ENCODE measurements around the gene PCGF3.

The PCGF3 gene, protein sequence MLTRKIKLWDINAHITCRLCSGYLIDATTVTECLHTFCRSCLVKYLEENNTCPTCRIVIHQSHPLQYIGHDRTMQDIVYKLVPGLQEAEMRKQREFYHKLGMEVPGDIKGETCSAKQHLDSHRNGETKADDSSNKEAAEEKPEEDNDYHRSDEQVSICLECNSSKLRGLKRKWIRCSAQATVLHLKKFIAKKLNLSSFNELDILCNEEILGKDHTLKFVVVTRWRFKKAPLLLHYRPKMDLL

DNA sequence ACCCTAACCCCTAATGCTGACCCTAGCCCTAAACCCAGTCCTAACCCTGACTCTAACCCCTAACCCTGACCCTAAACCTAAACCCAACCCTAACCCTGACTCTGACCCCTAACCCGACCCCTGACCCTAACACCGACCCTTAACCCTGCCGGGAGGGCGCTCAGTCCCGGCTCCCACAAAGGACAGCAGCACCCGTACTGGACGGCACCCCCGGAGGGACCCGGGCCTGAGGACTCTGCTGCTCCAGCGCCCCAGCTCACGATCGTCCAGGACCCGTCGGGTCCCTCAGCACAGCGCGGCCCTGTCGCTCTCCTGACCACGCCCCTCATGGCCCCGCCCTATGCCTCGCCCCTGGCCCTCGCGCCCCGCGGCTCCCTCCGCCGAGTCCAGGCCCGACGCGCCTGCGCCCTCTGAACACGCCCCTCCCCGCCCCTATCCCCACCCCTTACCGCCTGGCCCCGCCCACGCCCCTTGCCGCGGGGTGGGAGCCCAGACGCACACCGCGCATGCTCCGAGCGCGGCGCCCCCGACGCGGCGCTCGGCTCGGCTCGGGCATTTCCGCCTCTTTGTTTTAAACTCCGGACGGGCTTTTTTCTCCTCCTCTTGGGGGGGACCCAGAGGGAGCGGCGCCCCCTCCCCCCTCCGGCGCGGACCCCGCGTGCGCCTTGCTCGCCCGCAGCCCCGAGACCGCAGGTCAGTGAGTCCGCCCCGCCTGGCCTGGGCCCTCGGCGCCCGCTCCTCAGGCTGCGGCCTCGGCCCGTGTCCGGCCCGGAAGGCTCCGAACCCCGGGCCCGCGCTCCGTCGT is at the start of gene PCGF3:
TSS of gene PCGF3 (plus strand) at position 555 of the 805 bp plus-strand sequence. CDS start 27,849 bp downstream, outside the sequence.
- DNase-seq, result peak; percentile 98

DNA sequence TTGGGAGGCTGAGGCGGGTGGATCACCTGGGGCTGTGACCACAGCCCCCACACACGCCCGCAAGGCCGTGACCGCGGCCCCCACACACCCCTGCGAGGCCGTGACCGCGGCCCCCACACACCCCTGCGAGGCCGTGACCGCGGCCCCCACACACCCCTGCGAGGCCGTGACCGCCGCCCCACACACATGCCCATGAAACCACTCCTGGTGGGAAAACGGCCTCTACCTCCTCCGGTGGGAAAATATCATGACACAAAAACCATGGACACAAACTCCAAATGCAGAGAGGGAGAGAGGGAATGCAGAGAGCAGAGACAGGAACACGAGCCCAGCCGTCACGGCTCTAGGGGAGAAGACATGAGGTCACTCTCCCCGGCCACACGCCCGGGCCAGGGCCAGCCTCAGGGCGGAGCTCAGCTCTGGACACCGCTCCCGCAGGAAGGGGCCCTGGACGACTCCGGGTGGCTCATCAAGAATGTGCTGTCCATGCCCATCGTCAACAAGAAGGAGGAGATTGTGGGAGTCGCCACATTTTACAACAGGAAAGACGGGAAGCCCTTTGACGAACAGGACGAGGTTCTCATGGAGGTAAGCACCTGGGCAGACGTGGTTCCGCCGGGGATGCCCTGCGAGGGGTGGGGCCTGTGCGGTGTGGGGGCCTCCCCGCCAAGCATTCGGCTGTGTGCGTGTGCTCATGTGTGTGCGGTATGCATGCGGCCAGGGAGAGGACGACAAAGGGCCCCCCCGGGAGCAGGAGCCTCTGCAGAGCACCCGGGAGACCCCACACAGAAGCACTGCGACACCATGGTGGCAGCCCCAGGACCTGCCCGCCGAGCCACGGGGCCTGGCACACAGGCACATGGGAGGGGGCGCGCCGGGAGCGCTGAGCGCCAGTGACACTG is 48.9 kb upstream of the PCGF3 start:
- no peak for DNase-seq

DNA sequence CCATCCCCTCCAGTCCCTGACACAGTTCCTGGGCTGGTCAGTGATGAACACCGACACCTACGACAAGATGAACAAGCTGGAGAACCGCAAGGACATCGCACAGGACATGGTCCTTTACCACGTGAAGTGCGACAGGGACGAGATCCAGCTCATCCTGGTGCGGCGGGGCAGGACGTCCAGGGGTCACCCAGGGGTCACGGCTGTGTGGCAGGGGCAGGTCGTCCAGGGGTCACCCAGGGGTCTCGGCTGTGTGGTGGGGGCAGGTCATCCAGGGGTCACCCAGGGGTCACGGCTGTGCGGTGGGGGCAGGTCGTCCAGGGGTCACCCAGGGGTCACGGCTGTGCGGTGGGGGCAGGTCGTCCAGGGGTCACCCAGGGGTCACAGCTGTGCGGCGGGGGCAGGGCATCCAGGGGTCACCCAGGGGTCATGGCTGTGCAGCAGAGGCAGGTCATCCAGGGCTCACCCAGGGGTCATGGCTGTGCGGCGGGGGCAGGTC is 48.2 kb upstream of the PCGF3 start:
- DNase-seq, result no peak

DNA sequence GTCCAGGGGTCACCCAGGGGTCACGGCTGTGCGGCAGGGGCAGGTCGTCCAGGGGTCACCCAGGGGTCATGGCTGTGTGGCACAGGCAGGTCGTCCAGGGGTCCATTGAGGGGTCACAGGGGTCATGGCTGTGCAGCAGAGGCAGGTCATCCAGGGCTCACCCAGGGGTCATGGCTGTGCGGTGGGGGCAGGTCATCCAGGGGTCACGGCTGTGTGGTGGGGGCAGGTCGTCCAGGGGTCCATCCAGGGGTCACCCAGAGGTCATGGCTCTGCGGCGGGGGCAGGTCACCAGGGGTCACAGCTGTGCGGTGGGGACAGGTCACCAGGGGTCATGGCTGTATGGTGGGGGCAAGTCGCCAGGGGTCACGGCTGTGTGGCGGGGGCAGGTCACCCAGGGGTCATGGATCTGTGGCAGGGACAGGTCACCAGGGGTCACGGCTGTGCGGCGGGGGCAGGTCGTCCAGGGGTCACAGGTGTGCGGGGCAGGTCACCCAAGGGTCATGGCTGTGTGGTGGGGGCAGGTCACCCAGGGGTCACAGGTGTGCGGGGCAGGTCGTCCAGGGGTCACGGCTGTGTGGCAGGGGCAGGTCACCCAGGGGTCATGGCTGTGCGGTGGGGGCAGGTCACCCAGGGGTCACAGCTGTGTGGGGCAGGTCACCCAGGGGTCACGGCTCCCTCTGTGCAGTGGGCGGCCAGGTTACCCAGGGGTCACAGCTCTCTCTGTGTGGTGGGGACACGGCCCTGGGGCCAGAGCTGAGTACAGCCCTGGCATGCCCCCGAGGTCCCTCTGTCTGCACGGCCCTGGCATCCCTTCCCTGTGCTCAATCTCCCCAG is 47.6 kb upstream of the PCGF3 start:
- DNase-seq, result no peak

DNA sequence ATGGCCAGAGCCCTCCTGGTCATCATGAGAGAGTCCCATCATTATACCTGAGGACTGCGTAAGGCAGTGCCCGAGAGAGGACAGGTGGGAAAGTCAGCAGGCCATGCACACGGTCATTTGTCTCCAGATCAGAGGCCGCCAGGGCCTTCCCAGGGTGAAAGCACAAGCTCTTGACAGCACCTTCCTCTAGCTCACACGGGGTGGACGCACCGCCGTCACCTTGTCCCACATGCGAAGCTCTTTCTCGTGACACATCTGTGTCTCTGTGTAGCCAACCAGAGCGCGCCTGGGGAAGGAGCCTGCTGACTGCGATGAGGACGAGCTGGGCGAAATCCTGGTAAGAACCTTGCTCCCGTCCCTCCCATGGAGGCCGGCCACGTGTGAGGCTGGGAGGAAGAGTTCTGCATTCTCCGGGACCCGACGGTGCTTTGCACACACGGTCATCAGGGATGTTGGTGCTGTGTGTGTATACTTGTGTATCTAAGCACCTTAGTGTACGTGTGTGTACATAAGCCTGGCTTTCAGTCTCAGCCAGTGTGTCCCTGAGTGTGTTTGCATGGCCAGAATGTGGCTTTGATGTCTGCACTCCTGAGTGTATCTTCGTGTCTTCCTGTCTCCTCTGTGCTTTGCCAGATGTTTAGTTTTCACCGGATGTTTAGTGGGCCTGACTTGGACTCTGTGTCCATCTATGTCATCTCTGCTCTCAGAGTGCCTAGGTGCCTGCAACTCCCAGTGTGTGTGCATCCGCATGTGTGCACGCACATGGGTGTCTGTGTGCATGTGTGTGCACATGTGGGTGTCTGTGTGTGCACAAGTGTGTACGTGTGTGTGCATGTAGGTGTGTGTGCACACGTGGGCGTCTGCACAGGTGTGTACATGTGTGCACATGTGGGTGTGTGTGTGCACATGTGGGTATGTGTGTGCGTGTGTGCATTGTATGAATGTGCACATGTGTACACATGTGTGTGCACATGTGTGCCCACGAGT is 46.7 kb upstream of the PCGF3 start:
- no peak for DNase-seq

DNA sequence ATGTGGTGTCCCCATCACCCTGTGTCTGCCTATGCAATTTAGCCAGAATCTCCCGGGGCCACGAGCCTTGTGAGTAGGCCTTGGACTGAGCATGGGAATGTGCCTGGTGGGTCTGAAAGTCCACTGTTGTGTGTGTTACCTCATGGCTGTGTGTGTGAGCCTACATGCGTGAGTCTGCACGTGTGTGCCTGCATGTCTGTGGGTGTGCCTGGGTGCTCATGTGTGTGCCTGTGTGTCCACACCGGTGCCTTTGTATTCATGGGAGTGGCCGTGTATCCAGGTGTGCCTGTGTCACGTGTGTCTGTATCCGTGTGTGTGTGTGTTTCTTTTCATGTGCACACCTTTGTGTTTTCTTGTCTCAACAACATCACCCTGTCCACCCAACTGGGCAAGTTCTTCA is 45.8 kb upstream of the PCGF3 start:
- DNase-seq, result no peak

DNA sequence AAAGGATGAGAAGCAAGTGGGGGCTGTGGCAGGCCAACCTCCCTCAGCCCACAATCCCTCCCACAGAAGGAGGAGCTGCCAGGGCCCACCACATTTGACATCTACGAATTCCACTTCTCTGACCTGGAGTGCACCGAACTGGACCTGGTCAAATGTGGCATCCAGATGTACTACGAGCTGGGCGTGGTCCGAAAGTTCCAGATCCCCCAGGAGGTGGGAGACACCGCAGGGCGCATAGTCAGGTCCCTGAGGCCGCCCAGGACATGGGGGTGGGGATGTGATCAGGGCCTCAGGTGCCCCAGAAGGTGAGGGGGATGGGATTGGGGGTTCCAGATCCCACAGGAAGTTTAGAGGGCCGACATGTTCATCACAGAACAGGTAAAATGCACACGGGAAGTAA is 45.2 kb upstream of the PCGF3 start:
- DNase-seq, result no peak

DNA sequence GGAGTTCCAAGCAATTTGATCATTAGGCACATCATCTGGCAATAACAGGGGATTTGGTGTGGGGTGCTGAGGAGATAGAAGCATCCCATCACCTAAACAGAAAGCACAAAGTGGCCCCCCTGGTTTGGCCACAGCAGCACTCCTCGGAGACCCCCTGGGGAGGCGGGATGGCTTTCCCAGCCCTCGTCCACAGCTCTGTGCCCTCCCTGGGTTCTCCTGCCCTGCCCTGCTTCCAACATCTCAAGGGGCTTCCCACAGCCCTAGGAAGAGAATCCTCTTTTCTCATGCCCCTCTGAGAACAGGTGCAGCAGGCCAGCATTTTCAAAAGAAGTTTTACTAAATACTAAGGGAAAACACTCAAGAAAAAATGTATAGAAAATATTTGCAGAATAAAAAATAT is 44.4 kb upstream of the PCGF3 start:
- DNase-seq, result no peak

DNA sequence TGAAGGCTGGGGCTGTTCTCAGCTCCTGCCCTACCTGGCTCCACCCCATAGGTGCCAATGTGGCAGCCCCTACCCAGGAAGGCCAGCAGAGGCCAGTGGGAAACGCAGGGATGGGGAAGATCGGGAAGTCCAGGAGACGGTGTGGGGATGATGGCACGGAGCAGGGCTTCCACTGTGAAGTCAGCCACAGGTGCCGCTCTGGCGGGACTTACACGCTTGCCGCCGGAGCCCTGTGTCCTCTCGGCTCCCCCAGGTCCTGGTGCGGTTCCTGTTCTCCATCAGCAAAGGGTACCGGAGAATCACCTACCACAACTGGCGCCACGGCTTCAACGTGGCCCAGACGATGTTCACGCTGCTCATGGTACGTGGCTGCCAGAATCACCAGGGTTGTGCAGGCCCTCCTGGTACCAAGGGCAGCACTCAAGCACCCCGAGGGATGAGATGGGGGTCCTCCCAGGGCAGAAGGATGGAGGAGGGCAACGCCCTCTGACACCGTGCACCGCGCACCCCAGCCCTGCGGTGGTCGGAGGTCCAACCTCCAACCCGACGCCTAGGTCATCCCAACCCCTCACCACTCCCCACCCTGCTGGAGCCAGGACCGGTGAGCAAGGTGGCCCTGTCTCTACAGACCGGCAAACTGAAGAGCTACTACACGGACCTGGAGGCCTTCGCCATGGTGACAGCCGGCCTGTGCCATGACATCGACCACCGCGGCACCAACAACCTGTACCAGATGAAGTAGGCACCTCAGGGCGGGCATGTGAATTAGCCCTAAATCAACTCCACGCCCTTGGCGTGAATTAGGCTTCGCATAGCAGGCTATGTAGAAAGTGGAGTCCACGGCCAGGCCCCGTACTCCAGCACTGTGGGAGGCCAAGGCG is 43.5 kb upstream of the PCGF3 start:
- DNase-seq, result no peak

DNA sequence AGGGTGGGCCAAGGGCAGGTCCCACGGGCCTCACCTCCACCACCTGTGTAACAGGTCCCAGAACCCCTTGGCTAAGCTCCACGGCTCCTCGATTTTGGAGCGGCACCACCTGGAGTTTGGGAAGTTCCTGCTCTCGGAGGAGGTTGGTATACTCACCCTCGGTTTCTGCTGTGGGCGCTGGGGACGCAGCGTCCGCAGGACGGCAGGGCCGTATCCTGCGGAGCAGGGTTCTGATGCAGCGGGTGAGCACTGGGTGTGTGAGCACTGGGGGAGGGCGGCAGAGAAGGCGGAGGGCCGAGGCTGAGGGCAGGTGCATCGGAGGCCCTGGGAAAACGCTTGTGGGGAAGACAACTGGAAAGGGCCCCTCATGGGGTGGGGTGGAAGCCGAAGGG is 42.6 kb upstream of the PCGF3 start:
- DNase-seq, result no peak

DNA sequence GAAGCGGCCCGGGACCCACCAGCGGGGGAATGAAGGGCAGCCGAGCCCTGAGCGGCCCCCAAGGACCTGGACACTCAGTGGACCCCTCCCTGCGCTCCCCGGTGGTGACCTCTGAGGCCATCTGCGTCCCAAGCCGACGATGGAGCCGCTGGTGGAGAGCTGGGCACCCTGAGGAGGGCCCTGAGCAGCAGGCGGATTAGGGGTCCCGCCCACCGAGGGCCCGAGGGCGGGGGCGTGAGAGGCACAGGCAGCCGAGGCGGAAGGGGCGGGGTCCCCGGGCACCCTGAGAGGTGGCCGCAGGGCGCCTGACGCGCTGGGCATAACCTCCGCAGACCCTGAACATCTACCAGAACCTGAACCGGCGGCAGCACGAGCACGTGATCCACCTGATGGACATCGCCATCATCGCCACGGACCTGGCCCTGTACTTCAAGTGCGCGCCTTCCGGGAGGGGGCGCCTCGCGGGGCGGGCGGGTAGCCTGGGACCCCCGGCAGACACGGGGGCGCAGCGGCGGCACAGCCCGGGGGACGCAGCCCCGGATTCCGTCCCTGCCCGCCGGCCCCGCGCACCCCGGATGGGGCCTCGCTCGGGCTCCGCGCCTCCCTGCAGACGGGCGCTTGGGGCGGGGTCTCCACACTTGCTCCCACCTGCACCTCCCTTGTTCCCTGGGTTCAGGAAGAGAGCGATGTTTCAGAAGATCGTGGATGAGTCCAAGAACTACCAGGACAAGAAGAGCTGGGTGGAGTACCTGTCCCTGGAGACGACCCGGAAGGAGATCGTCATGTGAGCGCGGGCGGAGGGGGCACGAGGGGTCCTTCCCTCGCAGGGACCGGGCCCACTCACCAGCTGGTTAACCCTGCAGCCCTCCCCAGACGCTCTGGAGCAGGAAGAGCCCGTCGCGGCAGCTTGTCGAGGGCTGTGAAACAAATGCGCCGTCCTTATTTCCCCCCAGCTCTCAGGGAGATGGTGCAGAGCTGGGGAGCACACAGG is 41.9 kb upstream of the PCGF3 start:
- peak; percentile 93 for DNase-seq

DNA sequence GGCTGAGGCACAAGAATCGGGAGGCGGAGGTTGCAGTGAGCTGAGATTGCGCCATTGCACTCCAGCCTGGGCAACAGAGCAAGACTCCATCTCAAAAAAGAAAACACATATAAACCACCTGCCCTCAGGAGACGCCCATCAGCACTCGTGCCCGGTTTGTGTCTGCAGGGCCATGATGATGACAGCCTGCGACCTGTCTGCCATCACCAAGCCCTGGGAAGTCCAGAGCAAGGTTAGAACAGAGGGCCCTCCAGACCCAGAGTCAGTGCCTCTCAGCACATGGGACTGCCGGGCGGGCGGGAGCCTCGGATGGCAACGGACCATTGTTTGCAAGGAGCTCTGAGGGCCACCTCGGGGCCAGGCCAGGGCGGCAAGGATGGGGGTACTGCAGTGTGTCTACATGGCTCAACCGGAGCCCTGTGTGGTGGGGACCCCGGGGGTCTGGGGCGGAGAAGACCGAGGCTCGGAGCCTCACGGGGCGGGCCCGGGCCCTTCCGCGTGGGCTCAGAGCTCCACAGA is 40.9 kb upstream of the PCGF3 start:
- no peak for DNase-seq

DNA sequence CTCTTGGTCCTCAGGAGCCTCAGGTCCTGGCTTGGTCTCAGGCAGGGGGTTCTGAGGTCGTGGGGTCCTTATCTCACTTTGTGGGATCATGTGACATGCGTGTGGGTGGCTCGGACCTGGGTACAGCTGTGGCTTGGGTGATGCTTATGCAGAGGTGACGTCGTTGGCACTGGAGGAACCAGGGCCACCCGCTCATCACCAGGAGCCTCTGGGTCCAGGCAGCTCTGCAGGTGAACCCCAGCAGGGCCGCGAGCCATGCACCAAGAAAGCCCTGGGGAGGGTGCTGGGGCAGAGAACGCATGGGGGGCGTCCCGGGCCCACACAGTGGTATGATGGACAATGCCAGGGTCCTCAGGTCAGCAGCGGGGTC is 40.3 kb upstream of the PCGF3 start:
- DNase-seq, result no peak

DNA sequence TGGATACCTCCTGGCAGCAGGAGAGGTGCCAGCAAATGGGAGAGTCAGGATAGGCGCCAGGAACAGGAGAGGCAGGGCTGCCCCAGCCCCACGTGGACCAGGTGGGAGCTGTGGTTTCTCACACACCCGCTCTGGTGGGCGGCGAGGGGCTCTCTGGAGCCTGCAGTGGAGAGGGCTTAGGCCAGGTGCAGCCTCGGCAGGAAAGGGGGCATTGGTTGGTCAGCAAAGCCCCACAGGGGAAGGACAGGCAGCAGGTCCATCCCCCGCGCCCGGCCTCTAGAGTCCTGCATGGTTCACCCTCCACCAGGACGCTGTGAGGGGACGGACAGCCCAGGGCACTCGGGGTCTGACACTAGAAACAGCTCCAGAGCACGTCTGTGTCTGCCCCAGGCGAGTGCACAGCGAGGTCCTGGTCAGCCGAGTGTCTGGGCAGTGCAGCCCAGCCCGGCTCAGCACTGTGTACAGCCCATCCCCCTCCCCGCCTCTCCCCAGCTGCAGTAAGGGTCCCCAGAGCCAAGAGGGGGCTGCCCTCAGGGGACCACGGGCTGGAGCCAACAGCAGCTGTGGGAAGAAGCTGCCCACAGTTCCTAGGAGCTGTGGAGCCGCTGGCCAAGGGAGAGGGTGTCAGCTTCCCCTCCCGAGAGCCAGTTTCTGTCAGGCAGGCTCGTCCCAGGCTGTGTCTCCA is 39.7 kb upstream of the PCGF3 start:
- DNase-seq, result no peak

DNA sequence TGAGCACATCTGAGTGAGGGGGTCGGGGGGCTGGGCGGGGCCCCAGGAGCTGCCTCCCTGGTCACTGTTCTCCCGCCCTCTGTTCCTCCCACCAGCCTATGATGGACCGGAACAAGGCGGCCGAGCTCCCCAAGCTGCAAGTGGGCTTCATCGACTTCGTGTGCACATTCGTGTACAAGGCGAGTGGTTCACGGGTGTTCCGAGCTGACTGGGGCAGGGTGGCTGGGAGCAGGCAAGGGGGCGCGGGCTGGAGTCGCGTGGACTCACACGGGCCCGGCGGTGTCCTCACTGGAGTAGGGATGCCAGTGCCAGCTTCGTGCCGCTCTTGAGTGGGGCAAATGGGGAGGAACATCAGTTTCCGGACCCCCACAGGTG is 39.2 kb upstream of the PCGF3 start:
- no peak for DNase-seq

DNA sequence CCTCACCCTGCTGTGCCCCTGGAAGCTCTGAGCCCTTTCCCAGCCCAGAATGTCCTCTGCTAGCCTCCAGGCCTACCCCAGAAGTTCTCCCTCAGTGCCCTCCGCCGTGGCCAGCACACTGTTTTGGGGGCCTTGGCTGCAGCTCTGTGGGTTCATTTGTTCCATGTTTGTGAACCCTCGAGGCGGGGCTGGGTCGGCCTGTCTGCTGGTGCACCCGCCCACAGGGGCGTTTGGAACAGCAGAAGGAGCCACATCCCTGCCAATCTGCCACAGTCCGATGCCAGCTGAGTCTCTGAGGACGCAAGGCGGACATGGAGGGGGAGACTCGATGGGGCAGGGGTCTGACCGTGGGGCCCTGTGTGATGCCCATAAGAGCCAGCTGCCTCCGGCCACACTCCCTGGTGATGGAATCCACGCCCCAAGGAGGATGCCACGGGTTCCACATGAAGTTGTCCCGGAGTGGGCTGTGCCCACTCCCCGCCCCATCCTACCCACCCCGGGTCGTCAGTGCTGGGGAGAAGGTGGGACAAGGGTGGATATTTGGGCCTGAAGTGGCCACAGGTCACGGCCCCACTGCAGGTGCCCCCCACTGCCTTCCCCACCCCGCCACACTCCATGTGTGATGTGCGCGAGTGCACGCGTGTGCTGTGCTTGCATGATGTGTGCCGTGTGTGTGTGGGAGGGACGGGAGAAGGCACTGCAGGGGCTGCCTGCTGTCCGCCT is 38.6 kb upstream of the PCGF3 start:
- no peak for DNase-seq

DNA sequence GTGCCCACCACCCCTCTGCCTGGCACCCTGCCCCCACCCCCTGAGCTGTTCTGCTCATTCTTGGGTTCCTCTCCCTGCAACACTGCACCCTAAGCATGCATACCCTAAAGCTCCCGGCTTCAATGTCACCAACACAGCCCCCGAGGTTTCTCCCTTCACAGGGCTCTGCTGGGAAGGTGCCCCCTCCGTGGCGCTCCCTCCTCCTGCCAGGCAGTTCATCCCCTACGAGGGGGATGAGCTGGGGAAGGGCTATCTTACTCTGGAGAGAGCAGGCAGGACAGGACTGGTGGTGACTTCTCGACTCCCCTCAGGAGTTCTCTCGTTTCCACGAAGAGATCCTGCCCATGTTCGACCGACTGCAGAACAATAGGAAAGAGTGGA is 38.1 kb upstream of the PCGF3 start:
- no peak for DNase-seq

Measured in hematopoietic multipotent progenitor cell treated with erythropoietin and hydrocortisone succinate and interleukin-3 and kit ligand, for 4 days (in vitro differentiated cells).